IPS-15b (cell line): ENCODE results near the gene TTF1.
"Not testable (repeated sequence)": the region's sequence is repeated elsewhere in the genome, so short reads cannot be mapped to it uniquely, and the experiment has no call there.

Experiments used
- H3K27me3 ChIP-seq: one replicate; pipeline ENCODE4 v1.6.1; 2013; ENCODE audit warnings: low read length; ENCODE audit not compliant: control insufficient read depth, insufficient read depth
- H3K36me3 ChIP-seq: one replicate; pipeline ENCODE4 v1.6.1; 2013; ENCODE audit warnings: low read length; ENCODE audit not compliant: control insufficient read depth, insufficient read depth
- H3K4me1 ChIP-seq: one replicate; pipeline ENCODE4 v1.6.1; 2013; ENCODE audit warnings: mild to moderate bottlenecking, low read length; ENCODE audit not compliant: control insufficient read depth, insufficient read depth
- H3K4me3 ChIP-seq: one replicate; pipeline ENCODE4 v1.5.1; 2013; ENCODE audit warnings: low read depth, low read length
- H3K9ac ChIP-seq: one replicate; pipeline ENCODE4 v1.6.1; 2013; ENCODE audit warnings: low read depth, mild to moderate bottlenecking, low read length
- H3K9me3 ChIP-seq: one replicate; pipeline ENCODE4 v1.6.1; 2013; ENCODE audit warnings: mild to moderate bottlenecking, low read length; ENCODE audit not compliant: control insufficient read depth, insufficient read depth

Gene TTF1

GRCh38 chr9:132383462-132383883 lies 23.2 kb downstream of the TTF1 start:
- no peak overlapping the region for H3K4me3 ChIP-seq
- no peak overlapping the region for H3K9ac ChIP-seq

DNA sequence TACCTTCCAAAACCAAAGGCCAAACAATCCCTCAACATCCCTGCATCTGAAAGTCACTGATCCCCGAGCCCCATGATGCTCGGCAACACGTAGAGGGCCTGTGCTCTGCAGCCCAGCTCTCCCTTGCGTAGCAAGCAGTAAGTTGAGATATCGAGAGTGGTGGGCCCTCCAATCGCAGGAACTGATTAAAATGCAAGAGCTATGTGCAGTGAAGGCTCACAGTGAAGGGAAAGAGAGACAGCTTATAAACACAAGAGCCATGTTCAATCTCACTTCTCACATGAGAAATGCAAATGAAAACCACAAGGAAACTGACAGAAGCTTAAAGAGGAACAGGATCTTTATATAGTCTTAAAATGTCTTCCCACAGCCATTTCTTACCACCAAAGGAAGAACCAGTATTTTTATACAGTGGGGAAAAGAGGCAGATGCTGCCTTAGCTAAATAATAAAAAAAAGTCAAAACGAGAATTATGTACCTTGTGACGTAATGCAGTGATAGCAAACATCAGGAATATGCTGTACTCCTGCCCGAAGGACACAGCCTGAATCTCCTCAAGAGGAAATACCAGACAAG lies 24.6 kb downstream of the TTF1 start:
- Histone ChIP-seq H3K9ac (no peak overlapping the region), H3K36me3 (peaks cover 41% of the 10 kb centered on the region), H3K4me1 (no peaks in the 10 kb centered on the region), H3K27me3 (no peaks in the 10 kb centered on the region), H3K9me3 (no peaks in the 10 kb centered on the region), H3K4me3 (no peak overlapping the region)

More at GRCh38 chr9:132383462-132383883, 23.2 kb downstream of the TTF1 start:
- peaks cover 35% of the 10 kb centered on the region for H3K36me3 ChIP-seq
- H3K27me3 ChIP-seq, result no peaks in the 10 kb centered on the region
- H3K4me1 ChIP-seq, result no peaks in the 10 kb centered on the region
- no peaks in the 10 kb centered on the region for H3K9me3 ChIP-seq

DNA sequence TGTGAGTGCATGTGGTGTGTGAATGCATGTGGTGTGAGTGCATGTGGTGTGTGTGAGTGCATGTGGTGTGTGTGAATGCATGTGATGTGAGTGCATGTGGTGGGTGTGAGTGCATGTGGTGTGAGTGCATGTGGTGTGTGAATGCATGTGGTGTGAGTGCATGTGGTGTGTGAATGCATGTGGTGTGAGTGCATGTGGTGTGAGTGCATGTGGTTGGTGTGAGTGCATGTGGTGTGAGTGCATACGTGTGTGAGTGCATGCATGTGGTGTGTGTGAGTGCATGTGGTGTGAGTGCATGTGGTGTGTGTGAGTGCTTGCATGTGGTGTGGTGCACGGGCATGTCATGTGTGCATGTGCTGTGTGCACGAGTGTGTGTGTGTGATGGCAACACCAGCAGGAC lies 28.2 kb downstream of the TTF1 start:
- H3K9ac ChIP-seq, H3K4me3 ChIP-seq, H3K27me3 ChIP-seq, H3K4me1 ChIP-seq, H3K9me3 ChIP-seq: not testable (repeated sequence)
- H3K36me3 ChIP-seq, result peaks cover 33% of the 10 kb centered on the region

- not testable (repeated sequence) for H3K4me3 ChIP-seq, H3K4me1 ChIP-seq
- peaks cover 33% of the 10 kb centered on the region for H3K36me3 ChIP-seq
These were observed 28.9 kb downstream of the TTF1 start for GRCh38 chr9:132377769-132378168.

DNA sequence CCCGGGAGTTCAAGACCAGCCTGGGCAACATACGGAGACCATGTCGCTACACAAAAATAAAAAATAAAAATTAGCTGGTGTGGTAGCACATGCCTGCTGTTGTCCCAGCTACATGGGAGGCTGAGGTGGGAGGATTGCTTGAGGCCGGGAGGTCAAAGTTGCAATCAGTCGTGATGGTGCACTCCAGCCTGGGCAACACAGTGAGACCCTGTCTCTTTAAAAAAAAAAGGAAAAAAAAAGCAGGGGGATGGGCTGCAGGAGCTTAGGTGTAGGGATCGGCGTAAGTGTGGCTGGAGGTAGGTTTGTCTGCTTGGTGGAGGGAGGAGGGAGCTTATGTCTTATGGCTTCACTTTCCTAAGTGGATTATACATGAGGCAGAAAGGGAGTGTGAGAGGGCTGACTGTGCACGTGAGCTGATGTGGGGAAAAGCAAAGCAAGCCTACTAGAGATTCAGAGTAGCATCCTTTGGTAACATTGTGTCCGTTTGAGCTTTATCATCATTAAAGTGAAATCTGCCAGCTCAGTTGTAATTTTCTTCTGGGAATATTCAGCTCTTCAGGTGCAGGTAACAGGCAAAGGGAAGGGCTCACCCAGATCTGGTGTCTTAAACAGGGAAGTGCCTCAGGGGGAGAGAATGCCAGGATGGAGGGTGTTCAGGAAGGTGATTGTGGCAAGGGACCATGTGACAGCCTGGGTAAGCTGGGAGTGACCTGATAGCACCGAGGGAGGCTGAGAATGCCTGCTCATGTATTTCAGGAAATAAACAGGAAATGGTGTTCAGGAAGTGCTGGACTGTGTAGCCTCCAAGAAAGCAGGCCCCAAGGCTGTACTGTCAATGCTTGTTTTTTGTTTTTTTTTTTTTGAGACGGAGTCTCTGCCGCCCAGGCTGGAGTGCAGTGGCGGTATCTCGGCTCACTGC lies 34.2 kb downstream of the TTF1 start:
- Histone ChIP-seq H3K9ac (no peak overlapping the region), H3K9me3 (no peaks in the 10 kb centered on the region), H3K27me3 (no peaks in the 10 kb centered on the region), H3K36me3 (peaks cover 15% of the 10 kb centered on the region), H3K4me1 (no peaks in the 10 kb centered on the region), H3K4me3 (no peak overlapping the region)

More at GRCh38 chr9:132377769-132378168, 28.9 kb downstream of the TTF1 start:
- H3K9me3 ChIP-seq, H3K27me3 ChIP-seq, H3K9ac ChIP-seq: not testable (repeated sequence)

- no peaks in the 10 kb centered on the region for H3K9me3 ChIP-seq
- no peaks in the 10 kb centered on the region for H3K27me3 ChIP-seq
- no peak overlapping the region for H3K9ac ChIP-seq
- H3K4me3 ChIP-seq, result no peak overlapping the region
- no peaks in the 10 kb centered on the region for H3K4me1 ChIP-seq
- no peaks in the 10 kb centered on the region for H3K36me3 ChIP-seq
These were observed 36.0 kb downstream of the TTF1 start for GRCh38 chr9:132370592-132370991.

DNA sequence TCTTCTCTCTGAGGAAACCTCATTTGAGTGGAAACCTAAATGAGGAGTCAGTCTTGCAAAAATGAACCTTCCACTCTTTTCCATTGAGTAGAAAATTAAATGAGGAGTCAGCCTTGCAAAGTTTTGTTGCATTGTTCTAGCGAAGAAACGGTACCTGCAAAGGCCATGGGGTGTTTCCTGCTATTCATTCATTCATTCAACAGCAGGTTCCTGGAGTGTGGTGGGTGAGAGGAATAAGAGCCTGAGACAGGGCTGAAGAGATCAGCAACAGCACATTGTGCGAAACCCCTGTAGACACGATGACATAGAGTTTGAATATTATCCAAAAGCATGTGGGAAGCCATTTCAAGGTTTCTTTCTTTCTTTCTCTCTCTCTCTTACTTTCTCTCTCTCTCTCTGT lies 37.2 kb downstream of the TTF1 start:
- Histone ChIP-seq H3K27me3 (no peaks in the 10 kb centered on the region), H3K9ac (no peak overlapping the region), H3K4me1 (no peaks in the 10 kb centered on the region), H3K4me3 (no peak overlapping the region), H3K36me3 (no peaks in the 10 kb centered on the region), H3K9me3 (no peaks in the 10 kb centered on the region)

- Histone ChIP-seq H3K4me3 (no peak overlapping the region), H3K9ac (no peak overlapping the region), H3K4me1 (no peaks in the 10 kb centered on the region)
These were observed 38.9 kb downstream of the TTF1 start for GRCh38 chr9:132367613-132368313.

GRCh38 chr9:132366481-132366880 lies 40.2 kb downstream of the TTF1 start:
- Histone ChIP-seq H3K9me3 (no peaks in the 10 kb centered on the region), H3K36me3 (no peaks in the 10 kb centered on the region)

More at GRCh38 chr9:132367613-132368313, 38.9 kb downstream of the TTF1 start:
- Histone ChIP-seq H3K27me3 (no peaks in the 10 kb centered on the region), H3K9me3 (no peaks in the 10 kb centered on the region), H3K36me3 (no peaks in the 10 kb centered on the region)

DNA sequence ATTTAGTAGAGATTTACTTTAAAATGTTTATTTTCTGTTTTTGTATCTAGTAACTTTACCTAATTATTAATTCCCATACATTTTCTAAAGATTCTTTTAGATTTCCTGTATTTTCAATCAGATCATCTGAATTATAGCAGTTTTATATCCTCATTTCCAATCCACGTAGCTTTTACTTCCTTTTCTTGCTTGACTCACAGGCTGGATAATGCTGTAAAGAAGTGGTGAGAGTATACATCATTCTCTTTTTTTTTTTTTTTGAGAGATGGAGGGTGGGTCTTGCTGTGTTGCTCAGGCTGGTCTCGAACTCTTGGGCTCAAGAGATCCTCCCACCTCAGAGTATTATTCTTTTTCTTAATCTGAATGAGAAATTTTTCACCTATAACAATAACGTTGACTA lies 40.7 kb downstream of the TTF1 start:
- Histone ChIP-seq H3K9ac (no peak overlapping the region), H3K27me3 (no peaks in the 10 kb centered on the region), H3K4me3 (no peak overlapping the region), H3K9me3 (no peaks in the 10 kb centered on the region), H3K4me1 (no peaks in the 10 kb centered on the region), H3K36me3 (no peaks in the 10 kb centered on the region)

More at GRCh38 chr9:132366481-132366880, 40.2 kb downstream of the TTF1 start:
- no peaks in the 10 kb centered on the region for H3K4me1 ChIP-seq
- no peaks in the 10 kb centered on the region for H3K27me3 ChIP-seq
- no peak overlapping the region for H3K4me3 ChIP-seq
- no peak overlapping the region for H3K9ac ChIP-seq

DNA sequence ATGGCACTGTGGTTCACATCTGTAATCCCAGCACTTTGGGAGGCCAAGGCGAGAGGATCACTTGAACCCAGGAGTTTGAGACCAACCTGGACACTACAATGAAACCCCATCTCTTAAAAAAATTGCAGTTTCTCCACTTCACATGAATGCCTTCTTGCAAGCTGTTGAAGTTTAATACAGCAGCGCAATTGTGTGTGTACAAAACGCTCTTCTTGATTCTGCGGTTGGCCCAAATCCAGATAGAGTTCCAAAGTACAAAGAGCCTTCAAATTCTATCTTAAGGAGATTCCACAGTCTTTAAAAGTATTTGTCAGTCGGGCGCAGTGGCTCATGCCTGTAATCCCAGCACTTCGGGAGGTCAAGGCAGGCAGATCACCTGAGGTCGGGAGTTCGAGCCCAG lies 42.6 kb downstream of the TTF1 start:
- Histone ChIP-seq H3K9ac (no peak overlapping the region), H3K4me3 (no peak overlapping the region), H3K27me3 (no peaks in the 10 kb centered on the region), H3K36me3 (no peaks in the 10 kb centered on the region), H3K4me1 (no peaks in the 10 kb centered on the region), H3K9me3 (no peaks in the 10 kb centered on the region)
